Islet precursor cell (in vitro differentiated cells): ENCODE data around the gene HOXD3.
A peak's percentile ranks its signal among the peaks of the same experiment; 100 is the strongest.

ENCODE experiments used
- DNase-seq: peaks from one replicate; pipeline ENCODE4 v3.0.0-alpha.2; 2018

Gene HOXD3

GRCh38 chr2:176156807-176157498 is at the start of gene HOXD3:
TSS of gene HOXD3 (plus strand) at chr2:176157307. CDS start at chr2:176169115, 11,808 bp downstream.
- DNase-seq: no peak

- peak; percentile 45 for DNase-seq
Observed at GRCh38 chr2:176107731-176108181, 49.4 kb upstream of the HOXD3 start.

- DNase-seq: no peak
Observed at GRCh38 chr2:176109192-176109901, 47.8 kb upstream of the HOXD3 start.

GRCh38 chr2:176109946-176110345 is 47.2 kb upstream of the HOXD3 start:
- peak; percentile 65 for DNase-seq

- no peak for DNase-seq
Observed at GRCh38 chr2:176110415-176111308, 46.4 kb upstream of the HOXD3 start.

GRCh38 chr2:176111309-176111663 is 45.8 kb upstream of the HOXD3 start:
- DNase-seq: peak; percentile 86

- DNase-seq: no peak
Observed at GRCh38 chr2:176111846-176112374, 45.2 kb upstream of the HOXD3 start.

GRCh38 chr2:176112375-176113302 is 44.5 kb upstream of the HOXD3 start:
- no peak for DNase-seq

- no peak for DNase-seq
Observed at GRCh38 chr2:176114120-176114929, 42.8 kb upstream of the HOXD3 start.

GRCh38 chr2:176114930-176115625 is 42.0 kb upstream of the HOXD3 start:
- DNase-seq: no peak

- peak; percentile 88 for DNase-seq
Observed at GRCh38 chr2:176115883-176116813, 41.0 kb upstream of the HOXD3 start, which contains the start of gene HOXD10. TSS of gene HOXD10 (plus strand) at chr2:176116778. CDS start at chr2:176116834, 56 bp downstream.

GRCh38 chr2:176117162-176117822 is 39.8 kb upstream of the HOXD3 start:
- no peak for DNase-seq

- no peak for DNase-seq
Observed at GRCh38 chr2:176117823-176118371, 39.2 kb upstream of the HOXD3 start.

GRCh38 chr2:176118601-176119339 is 38.3 kb upstream of the HOXD3 start:
- DNase-seq: no peak

GRCh38 chr2:176120364-176121189 is 36.5 kb upstream of the HOXD3 start:
- DNase-seq: no peak
